ENCODE measurements around the gene PACSIN1.

Gene PACSIN1

GRCh38 chr6:34549026-34549803, 83.3 kb downstream of the PACSIN1 start:
- no peak for DNase-seq

GRCh38 chr6:34549804-34550202, 83.9 kb downstream of the PACSIN1 start:
- no peak for DNase-seq

GRCh38 chr6:34551720-34552119, 85.8 kb downstream of the PACSIN1 start:
- DNase-seq: no peak

GRCh38 chr6:34552620-34553019, 86.7 kb downstream of the PACSIN1 start:
- no peak for DNase-seq

DNA sequence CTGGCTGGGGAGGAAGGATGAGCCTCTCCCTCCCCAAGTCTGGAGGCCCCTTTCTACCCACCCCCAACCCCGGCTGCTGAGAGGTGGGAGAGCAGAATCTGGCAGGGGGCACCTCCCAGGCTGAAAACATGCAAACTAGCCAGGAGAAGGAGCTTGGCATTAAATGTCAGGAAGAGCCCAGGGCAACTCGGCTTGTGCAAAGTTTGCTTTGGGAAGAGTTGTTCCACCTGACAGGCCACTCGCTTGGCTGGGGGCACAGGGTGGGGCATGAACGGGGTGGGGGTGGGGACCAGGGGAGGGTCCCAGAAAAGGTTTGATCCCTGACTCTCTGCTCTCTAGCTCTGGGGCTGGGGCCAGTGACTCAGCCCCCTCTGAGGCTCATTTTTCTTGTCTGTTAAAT, 87.3 kb downstream of the PACSIN1 start:
- no peak for DNase-seq

DNA sequence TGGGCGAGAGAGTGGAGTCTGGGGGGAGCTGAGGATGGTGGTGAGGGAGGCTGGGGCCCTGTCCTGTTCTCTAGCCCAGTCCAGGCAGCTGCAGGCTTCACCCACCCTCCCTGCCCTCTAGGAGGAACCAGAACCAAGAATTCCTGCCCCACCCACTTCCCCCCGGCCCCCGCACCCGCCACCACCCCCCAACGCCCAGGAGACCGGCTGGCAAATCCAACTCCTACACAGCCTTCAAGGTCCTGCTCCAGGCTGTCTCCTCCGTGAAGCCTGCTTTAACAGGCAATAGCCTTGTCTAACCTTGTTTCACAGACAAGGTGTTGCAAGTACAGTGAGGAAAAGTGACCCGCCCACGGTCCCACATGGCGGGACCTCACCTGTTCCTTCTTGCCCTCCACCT, 87.9 kb downstream of the PACSIN1 start:
- DNase-seq: no peak

- no peak for DNase-seq
These were observed 88.6 kb downstream of the PACSIN1 start for GRCh38 chr6:34554291-34555006.

- no peak for DNase-seq
These were observed 89.1 kb downstream of the PACSIN1 start for GRCh38 chr6:34555007-34555322.

DNA sequence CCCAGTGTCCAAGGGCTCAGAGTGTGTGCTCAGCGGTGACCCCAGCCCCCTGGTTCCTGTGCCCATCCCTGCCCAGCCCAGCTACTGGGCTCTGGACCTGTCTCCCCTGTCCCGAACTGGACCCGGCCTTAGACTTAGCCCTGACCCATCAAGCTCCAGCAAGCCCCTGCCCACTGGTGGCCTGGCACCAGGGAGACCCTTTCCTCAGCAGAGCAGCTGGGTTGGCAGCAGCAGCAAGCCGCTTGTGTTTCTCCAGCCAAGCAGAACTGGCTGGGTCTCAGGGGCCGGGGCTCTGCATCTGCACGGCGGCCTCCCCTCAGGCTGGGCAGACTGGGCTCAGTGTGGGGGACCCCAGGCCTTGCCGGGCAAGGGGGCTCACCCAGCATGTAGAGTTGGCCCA, 89.5 kb downstream of the PACSIN1 start:
- DNase-seq: no peak

GRCh38 chr6:34556031-34556471, 90.2 kb downstream of the PACSIN1 start, which contains the start of gene SPDEF:
Gene SPDEF (minus strand): TSS chr6:34556329. CDS start chr6:34544455, 11,874 bp downstream.
- DNase-seq: no peak

- no peak for DNase-seq
These were observed 90.6 kb downstream of the PACSIN1 start for GRCh38 chr6:34556493-34556892.

- DNase-seq: no peak
These were observed 91.4 kb downstream of the PACSIN1 start for GRCh38 chr6:34557228-34557627.

DNA sequence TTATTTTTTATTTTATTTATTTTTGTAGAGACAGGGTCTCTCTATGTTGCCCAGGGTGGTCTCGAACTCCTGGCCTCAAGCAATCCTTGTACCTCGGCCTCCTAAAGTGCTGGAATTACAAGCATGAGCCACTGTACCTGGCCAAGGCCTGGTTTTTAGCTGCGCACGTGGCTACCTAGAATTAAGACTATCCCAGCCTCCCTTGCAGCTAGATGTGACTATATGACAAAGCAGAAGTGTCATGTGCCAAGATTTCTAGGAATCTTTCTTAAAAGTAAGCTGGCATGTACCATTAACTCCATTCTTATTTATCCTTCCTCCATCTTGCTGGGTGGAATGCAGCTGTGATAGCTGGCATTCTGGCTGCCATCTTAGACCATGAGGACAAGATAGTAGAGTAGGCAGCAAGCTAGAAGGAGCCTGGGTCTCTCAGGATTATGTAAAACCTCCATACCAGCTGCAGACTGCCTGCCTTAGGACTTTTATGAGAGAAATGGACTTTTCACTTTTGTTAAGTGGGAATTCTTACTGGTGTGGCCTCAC, 92.4 kb downstream of the PACSIN1 start:
- no peak for DNase-seq

DNA sequence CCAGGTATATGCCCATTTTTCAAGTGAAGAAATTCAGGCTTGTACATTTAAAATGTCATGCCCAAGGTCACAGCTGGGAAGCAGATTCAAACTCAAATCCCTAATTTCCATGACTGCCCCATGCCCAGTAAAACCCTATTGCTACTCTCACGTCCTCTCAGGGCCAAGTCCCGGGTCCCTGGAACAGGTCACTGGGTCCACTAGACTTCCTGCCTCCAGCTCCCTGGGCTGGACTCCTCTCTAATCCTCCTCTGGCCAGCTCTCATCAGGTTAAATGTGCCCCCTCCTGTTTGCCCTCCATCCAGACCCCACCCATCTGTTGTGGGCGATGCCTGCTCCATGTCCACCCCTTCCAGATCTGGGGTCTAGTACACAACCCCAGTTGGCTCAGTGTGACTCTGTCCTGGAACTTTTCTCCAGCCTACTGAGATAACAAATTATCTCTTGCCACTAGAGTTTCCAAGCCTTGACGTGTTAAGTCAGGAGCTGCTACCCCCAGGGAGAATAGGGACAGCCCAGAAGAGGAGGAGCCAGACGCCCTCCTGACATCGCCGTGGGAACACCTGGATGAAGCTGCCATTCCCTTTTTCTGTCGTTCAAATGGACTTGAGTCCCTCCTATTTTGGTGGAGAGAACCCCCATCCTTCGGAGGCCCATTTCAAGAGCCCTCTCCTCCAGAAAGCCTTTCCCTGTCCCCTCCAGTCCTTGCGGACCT, 93.9 kb downstream of the PACSIN1 start:
- no peak for DNase-seq

DNA sequence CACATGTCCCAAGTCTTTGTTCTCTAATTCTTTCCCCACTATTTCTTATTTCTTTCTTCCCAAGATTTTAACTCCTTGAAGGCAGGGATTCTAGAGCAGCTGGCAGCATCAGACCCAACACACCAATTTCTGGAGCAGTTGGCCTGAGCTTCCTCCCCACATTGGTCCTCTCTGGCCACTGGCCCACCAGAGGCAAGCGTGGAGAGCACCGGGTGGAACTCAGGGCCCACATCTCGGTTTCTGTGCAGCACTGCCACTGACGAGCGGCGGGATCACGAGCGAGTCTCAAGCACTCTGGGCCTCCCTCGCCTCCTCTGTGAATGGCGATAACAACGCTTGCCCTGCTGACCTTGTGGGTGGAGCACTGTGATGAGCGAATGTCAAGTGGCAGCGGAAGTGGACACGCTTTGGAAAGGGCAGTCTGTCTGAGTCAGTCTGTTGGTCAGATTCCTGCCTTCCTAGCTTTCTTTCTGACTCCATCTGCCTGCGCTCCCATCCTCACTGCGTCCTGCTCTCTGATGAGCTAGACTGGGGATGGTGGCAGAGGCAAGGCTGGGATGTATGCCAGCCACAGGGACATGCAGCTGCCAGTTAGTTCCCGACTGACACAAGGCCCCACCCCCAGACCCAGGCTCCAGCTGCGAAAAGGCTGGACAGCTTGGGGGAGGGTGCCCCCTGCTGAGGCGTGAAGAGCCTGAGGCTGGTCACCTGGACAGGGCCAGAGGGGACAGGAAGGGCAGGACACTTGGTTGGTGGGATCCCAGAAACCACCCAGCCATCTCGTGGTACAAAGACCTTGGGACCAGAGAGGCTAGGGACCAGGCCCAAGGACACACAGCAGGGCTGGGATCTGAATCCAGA, 94.7 kb downstream of the PACSIN1 start:
- DNase-seq: peak; percentile 3

GRCh38 chr6:34561227-34561530, 95.3 kb downstream of the PACSIN1 start:
- DNase-seq: no peak

GRCh38 chr6:34562350-34562749, 96.5 kb downstream of the PACSIN1 start:
- DNase-seq: no peak

DNA sequence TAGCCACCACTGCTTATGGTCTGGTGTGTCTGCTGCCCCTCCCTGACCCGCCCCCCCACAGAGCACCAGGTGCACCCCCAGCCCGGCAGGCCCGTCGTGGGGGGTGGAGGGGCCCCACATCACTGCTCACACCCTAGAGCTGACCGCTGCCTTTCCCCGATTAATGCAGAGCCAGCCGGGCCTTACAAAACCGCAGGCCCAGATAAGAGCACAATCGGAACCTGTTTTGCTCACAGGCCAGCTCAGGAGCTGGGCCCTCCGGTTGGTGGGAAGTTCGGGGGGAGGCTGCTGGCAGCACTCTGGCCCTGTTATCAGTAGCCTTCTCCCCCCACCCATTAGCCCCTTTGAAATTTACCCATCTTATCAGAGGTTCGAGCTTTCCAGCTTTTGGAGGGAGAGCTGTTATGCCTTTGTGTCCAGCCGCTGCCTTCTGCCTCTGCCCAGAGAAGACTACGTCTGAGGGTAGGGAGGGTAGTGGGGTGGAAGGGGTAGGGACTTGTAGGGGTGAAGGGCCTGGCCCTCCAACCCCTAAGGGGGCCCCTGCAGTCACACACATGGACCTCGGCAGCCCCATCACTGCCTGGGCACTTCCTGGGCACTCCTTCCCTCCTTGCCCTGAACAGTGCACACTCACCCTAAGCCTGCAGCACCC, 97.1 kb downstream of the PACSIN1 start:
- DNase-seq: no peak

- no peak for DNase-seq
These were observed 97.6 kb downstream of the PACSIN1 start for GRCh38 chr6:34563513-34563870.

GRCh38 chr6:34564181-34564580, 98.3 kb downstream of the PACSIN1 start:
- no peak for DNase-seq

DNA sequence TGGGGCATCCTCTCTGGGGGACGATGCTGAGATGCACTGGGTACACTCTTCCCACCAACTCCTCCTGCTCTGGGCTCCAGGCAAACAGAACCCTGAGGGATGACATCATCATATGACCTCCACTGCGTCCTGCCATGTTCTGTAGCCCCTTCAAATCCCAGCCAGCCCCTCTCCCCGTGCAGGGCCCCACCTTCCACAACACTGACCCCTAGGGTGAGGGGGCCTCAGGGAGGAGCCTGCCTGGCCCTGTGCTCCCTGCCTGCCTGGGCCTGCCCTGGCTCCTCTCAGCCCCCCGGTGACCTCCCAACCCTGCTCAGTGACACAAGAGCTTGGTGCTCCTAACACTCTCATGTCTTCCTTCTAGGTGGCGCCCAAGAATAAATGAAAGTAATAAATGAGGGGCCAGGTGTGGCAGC, 99.9 kb downstream of the PACSIN1 start:
- peak; percentile 2 for DNase-seq

DNA sequence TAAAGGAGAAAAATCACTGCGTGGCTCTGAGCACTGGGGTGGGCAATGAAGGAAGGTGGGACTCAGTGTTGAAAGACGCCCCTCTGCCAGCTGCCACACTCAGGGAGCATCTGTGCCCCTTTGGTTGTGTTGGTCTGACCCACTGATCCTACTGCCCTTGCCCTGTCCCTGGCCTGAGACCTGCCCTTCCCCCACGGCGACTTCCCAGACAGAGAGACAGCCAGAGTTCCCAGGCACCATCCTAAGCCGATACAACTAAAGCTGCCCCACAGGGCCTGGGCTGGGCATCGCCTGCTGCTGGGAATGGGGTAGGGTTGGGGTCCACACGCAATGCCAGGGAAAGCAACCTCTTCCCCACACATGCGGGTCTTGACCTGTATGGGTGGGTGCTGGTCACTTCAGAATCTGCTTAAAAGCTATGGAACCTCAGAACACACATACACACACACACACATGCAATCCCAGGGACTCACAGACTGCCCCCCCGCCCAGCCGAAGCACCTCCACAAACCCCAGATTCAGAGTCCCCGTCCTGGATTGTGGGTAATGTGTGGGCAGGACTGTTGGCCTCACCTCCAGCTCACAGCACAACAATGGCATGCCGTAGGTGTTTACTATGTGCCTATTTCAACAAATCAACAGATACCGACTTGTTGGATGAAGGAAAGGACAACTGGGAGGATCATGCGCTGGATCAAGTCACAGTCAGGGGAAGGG, 101.1 kb downstream of the PACSIN1 start:
- DNase-seq: no peak
